HG03378 (cell line): ENCODE measurements around the gene PITX1.
A peak's percentile ranks its signal among the peaks of the same experiment; 100 is the strongest.

Experiments used
- ATAC-seq: cut with Tn5 transposase; IDR thresholded peaks from one replicate; pipeline ENCODE4 v1.9.1; 2021; ENCODE audit warnings: mild to moderate bottlenecking, moderate library complexity; ENCODE audit not compliant: unreplicated experiment

Gene PITX1

DNA sequence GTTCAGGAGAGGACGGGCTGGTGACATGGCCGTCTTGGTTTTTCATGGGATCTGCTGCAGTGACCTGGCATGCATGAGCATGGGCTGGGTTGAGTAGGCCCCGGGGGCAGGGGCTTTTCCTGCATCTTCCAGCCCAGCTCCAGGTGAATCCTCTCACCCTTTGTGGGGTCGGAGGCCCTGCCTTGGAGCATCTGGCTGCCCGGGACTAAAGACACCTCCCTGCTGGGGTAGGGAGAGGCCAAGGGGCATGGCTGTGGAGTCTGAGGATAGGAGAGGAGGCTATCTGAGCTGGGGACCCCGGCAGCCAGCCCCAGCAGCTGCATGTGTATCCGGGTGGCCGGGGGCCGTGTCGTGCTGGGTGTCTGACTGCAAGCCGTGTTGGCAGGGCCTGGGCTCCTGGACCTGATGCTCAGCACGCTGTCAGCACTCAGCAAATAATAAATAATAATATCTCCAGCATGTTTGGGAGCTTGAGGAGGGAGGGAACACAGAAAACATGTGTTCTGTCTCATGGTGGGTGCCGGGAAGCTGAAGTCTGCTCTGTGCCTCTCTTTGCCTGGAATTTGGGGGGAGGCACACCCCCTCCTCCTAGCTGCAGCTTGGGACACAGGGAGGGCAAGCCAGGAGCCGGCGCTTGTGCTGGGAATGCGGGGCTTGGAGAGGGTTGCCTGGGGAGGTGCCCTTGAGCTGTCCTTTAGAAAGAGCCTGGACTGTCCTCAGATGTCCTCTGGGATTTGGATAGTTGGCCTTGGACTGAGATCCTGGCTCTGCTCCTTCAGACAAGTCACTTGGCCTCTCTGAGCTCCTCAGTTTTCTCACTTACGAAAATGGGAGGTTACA, 28.4 kb upstream of the PITX1 start:
- ATAC-seq = no peak

DNA sequence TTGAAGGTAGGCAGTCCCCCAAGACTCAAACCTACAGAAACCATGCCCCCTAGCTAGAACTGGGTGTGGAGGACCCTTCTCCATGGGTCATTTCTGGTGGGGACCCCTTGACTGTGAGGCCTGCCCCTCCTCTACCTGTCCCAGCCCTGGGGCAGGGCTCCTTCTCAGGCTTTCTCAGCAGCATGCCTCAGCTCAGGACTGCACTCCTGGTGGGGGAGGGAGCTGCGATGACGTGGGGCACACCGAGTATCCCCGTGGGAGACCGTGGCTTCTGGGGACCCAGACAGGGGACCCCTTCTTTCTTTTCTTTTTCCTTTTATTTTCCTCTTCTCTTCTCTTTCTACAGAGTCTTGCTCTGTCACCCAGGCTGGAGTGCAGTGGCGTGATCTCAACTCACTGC, 27.0 kb upstream of the PITX1 start:
- ATAC-seq = no peak

DNA sequence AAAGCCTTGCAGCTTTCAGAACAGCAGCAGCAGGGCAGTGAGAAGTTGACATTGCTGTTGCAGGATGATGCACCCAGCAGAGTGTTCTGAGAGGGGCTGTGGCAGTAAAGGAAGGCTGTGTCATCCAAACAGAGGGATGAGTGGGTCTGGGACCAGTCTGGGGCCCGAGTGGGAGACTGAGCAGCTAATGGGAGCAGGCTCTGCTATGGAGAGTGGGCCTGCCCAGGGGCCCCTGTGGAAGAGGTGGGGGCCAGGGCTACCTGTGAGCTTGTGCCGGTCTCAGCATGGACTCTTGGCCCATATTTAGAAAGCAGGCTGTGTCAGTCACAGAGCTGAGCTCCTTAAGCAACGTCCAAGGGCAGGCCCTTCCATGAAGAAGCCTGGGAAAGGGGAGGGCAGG, 26.0 kb upstream of the PITX1 start:
- no peak for ATAC-seq

DNA sequence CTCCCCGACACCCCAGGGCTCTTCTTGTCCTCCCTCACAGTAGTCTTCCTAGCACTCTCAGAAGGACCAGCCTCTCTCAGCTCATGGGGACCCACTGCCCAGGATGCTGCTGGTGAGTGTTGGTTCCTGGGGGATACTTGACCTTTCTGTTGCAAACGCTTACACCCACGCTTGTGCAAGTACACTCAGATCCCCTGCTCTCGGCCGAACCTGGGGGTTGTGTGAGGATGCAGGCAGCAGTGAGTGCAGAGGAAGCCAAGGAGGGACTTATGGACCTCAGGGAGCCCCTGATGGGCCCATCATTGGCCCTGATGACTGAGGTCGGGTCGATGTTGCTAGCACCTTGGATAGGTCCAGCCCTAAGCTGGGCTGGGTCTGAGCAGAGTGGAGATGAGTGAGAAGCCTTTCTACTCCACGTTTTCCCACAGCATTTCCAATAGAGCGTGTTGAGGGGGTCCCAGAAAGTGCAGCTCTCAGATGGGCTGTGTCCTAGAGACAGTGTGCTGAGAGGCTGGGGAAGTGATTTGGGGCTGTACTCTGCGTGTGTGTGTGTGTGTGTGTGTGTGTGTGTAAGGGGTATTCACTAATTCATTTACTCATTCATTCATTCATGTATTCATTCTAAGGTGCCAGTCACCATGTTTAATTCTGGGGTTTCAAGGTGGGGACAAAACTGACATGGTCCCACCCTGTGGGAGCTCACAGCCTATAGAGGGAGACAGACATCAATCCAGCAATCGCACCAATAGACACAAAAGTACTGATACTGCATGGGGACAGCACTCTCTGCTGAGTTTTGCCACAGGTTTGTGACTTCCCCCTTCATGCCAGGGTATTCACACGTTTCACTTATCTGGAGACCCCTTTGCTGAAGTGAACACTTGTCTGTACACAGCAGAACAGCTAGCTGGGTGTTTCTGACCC, 25.2 kb upstream of the PITX1 start:
- ATAC-seq = no peak

DNA sequence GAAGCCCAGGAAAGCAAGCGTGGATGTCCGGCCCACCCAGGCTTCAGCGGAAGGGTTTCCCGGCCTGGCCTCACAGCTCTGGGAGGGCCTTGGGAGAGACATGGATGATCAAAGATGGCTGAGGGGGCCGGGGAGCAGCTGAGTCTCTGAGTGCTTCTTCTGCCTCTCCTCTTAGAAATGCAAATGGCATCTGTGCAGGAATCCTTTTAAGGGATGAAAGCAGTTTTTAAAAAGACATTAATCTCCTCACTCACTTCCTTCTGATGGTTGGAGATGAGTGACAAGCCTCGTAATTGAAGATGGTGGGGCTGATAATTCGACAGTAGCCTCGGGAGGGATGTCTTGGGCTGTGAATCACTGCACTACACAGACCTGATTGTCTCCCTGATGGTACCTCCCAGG, 24.3 kb upstream of the PITX1 start:
- no peak for ATAC-seq

DNA sequence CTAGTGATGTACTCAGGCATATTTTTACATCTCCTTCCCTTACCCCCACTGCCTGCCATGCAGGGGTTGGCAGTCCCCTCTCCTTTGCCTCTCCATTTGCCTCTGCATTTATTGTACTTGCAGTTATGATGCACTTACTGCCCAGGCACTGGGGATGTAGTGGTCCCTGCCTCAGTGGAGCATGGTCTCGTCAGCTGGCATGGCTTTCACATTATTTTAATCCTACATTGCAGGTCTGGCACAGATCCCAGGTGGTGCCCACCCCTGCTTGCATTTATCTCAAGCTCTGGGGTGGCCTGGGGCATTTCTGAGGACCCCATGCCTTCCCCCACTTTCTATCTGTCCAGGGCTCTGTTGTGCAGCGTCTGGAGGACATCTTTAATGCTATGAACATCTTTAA, 23.2 kb upstream of the PITX1 start:
- ATAC-seq = no peak

DNA sequence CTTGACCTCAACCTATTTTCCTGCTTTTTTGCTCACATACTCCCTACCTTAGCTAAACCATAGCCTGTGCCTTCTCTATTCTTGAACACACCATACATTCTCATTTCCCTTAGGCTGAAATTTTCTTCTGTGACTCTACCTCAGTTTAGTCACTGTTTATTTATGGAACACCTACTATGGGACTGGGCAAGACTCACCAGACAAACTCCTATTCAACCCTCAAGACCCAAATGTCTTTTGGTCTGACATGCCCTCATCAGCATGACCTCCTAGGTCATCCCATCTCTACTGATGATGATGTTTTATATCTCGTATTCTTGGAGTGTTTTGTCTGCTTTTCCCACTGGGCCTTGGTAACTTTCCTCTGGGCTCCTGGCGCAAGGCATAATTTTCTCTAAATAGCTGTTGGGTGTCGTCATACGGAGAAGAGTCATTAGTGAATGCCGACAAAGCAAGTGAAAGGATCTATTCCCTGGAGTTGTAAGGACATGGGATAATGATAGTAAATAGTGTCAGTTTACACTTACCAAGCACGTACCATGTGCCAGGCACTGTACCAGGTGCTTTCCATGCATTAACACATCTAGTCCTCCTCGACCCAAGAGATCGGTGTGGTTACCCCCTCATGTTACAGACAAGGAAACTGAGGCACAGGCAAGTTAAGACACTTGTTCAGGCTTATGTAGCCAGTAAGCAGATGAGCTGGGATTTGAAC, 22.4 kb upstream of the PITX1 start:
- ATAC-seq = no peak

DNA sequence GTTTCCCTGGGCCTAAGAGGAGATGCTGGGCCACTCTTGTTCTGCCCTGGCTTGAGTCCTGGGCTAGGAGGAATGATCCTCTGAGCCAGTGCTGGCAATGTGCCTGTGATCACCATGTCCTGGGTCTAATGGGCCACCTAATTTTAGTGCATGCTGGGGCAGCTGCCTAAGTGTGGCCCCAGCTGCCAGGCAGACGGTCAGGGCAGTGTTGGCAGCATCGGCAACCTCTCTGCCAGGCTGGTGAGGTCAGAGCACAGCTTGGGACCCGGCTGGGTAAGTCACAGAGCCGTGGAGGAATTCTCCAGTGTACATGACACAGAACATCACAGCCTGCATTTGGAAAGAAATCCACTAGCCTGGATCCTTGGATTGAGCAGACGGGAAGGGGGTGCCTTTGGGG, 21.4 kb upstream of the PITX1 start:
- ATAC-seq = no peak

DNA sequence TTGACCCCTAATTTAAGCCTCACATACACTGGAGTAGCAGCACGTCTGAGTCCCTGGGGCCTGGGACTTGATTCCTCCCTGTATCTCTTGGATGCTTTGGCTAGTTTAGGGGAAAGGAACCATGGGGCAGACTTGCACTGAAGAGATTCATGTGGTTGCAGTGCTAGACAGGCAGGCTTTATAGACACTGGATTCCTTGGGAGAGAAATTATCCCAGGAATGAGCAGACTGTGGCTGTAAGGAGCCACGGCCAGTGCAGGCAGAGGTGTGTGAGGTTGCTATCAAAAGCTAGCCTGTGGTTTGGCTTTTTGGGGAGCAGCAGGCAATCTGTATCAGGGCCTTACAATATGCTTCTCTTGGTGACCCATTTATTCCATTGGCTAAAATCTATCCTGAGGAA, 20.5 kb upstream of the PITX1 start:
- no peak for ATAC-seq

DNA sequence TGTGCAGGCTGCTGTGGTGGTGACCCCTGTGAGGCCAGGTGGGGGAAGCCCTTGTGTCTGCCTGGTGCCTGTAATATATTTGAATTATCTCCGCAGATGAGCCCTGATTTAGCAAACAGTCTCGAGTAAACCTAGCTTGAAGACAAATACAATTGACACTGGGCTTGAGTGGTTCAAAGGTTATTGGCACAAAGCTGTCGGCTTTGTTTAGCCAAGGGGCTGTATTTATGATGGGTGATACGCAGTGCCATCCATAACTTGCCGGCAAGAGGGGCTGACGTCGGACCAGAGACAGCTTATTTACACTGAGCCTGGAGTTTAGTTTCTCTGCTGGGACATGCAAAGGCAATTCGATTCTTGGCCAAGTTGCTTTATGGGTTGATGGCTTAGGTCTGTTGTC, 20.0 kb upstream of the PITX1 start:
- ATAC-seq = no peak

DNA sequence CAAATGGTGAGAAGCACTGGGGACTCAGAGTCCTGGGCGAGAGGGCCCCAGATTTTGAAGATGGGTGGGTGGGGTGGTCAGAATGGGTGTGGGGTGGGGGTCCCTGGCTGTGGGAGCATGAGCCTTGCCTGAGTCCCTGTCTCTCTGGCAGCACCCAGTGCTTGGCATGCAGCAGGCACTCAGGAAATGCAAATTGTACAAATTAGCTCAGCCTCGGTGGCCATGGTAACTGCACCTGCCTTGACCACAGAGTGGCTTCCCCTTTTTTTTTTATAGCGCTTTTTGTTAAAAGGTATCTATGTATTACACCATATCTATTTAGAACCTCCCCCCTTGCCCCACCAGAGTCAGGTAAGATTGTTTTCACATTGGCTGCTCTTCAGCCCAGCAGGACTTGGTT, 19.2 kb upstream of the PITX1 start:
- peak; percentile 90 for ATAC-seq

DNA sequence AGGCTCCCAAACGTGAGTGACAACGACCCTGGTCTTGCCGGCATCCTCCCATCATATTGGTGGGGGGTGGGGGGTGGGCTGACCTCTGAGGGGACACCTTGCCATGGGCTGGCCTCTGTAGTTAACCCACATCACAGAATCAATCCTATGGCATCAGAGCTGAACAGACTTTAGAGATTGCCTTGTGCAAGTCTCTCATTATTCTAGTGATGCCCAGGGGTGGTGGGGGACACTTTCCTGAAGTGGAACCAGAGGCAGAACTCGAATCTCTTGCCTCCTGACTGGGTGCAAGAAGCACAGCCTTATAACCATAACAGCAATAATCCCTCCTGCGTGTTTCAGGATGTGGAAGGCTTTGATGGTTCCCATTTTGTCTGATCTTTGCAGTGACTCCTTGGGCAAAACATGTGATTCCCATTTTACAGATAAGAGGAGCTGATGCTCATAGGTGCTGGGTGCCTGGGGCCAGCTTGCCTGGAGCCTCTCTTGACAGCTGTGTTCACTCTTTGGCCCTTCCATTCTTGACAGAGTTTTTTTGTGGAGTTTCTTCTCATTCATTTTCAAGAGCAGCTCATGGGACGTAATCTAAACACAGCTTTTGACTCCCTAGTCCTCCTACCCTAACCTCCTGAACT, 18.6 kb upstream of the PITX1 start:
- ATAC-seq = no peak

DNA sequence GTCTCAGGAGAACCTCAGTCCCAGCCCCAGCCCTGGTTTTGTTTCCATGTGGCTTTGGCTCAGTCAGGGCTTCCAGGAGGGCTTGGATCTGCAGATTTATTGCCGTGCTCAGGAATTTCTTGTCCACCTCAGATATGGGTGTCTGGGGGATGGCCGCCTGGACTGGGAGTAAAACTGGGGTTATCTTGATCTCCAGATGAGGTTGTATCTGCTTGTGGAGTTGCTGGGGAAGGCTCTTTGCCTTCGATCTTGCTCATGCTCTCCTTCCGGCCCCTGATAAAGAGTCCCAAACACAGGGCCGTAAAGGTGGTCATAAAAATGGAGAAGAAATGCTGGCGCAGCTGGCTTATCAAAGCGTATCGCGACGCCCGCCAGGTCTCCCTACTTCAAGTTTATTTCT, 17.8 kb upstream of the PITX1 start:
- no peak for ATAC-seq

DNA sequence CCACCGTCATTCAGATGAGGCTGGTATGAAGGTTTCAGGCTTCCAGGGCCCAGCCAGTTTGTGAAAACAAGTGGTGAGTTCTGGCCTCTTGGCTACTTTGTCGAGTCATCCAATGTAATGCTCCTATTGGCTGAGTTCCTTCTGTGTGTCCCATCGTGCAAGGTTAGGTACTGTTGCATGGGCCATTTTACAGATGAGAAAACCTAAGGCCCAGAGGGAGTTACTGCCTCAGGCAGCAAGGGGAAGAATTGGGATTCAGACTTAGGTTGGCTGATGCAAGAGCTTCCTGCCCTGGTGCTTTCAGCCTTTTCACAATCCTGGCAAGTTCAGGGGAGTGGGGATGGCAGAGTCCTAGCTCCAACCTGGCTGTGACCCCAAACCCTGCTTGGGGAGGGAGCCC, 17.4 kb upstream of the PITX1 start:
- ATAC-seq = no peak

DNA sequence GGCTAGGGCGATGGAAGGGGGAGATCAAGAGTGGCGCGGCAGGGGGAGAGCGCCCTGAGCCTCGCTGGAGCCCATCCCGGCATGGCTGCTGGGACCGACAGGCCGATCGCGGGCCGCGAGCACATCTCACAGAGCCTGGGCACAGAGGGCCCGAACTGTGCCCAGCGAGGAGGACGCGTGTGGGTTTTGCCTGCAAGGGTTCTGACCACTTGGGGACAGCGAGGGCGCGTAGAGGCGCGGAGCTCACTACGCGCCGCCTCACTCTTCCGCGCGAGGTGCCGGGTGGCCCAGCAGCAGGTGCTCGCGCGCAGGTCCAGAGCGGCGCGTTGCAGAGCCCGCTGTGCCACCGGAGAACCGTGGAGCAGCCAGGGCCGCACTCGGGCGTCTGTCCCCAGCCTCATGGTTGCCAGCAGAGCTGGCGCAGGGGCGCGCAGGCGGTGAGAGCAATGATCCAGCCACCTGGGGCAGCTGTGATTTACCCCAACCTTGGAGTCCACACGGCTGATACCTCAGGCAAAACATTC, 16.3 kb upstream of the PITX1 start:
- ATAC-seq = no peak

DNA sequence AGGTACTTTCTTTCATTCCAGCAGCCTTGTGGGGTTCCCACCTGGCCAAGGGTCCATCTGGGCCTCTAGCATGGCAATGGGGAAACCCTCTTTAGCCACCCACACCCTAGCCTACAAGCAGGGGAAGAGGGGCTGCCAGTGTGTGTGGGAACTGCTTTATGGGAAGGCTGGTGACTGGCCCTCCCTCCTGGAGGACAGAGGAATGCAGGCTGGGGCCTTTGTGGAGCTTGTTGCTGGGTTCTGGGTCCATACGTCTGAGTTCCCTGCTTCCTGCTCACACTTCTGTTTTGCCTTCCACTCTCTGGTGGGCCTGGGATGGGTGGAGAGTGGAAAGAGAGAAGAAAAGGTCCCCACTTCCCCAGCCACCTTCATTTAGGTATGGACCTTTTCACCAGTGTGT, 14.9 kb upstream of the PITX1 start:
- ATAC-seq = no peak

DNA sequence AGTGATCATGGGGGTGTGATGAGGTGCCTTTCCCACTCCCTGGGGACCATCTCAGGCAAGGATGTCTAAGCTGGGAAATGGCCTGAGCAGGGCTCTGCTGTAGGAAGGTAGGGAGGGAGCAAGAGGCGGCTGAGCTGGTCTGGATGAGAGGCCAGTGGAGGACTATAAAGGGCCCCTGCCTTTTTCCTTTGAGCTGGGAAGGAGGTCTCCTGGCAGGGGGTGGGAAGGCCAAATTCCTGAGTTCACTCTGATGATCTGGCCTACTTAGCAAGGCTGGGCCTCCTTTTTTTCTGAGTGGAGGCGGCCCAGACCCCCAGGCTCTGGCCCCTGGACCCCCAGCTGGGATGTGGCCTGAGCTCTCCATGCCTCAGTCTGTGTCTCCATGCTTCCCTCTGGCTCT, 14.3 kb upstream of the PITX1 start:
- no peak for ATAC-seq

DNA sequence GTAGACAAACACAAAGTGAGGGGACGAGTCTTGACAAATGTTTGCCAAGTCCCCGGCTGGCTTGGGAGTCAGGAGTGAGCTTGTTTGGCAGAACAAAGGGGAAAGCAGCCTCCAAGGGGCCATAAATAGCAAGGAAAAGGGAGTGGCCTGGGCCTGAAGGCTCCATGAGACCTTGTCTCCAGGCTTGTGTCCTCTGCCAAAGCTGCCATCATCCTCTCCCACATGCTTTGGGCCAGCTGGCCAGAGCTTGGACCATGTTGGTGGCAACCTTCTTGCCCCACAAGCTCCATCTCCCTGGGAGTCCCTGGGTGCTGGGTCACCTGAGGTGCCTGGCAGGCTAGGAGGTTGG, 13.3 kb upstream of the PITX1 start:
- ATAC-seq = no peak

DNA sequence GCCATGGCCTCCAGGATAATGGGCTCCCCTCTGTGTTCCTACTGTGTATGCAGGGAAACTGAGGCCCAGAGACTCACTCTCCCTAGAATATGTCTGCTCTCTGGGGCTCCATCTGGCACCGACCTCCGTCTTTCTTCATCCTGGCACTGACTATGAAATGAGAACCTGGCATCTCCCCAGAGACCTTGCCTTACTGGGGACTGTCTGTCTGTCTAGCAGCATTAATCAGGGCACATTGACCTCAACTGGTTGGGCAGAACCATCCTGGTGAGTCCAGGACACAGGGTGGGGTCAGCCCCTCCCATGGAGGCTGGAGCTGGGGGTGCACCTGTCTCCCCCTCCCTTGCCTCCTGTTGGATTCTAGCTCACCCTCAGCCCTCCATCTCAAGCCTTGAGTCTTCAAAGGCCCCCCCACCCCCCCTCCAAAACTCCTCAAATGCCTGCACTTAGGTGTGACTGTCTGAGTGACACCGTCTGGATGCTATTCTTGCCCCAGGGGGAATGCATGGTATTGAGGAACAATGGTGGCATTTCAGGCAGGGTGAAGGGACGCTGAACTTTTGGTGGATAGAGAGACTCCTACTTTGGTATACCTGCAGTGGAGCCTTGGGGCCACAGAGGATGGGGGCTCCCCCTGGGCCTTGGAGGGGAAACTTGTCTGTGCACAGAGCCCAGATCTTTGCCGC, 12.8 kb upstream of the PITX1 start:
- no peak for ATAC-seq

DNA sequence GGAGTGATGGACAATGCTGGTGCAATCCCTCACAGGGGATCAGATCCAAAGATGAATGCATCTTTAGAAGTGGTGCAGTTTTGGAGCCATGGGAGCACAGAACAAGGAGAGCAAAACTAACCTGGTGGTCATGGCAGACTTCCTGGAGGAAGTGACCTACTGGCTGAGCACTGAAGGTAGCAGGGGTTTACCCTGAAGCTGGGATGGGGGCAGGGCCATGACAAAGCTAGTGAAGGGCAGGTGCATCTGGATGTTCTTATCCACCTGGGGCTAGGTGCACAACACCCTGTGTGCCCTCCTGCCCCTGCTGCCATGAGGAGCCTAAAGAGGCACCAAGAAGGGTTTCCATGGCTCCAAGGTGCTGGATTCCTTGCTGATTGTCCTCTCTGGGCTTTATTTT, 11.5 kb upstream of the PITX1 start:
- ATAC-seq = no peak
